GM23338 (cell line): Measurements from ENCODE around the gene TXNDC17. TPM values are rescaled to one million over a fixed set of nuclear protein-coding genes. Genes with fewer than 3 reads are reported as not detected.

Source experiments
- ATAC-seq: fragments of 200-7000 bp; cut with Tn5 transposase; 3 replicates; pipeline ENCODE4 v1.9.1; 2020
- DNase-seq: peaks from one replicate; pipeline ENCODE4 v3.0.0-alpha.2; 2015; ENCODE audit warnings: low spot score
- H2AFZ ChIP-seq: fragments of 200-600 bp; sonication (generic); 2 replicates; pipeline ENCODE4 v1.8.0; 2016; ENCODE audit warnings: antibody characterized with exemption, mild to moderate bottlenecking, moderate library complexity
- H3F3A ChIP-seq: fragments of 200-600 bp; sonication (generic); replicated peaks from 2 replicates; pipeline ENCODE4 v1.8.0; 2017; ENCODE audit warnings: antibody characterized with exemption, mixed run types, low read depth
- H3K27ac ChIP-seq: fragments of 200-600 bp; sonication (generic); 2 replicates; pipeline ENCODE4 v1.6.1; 2016; ENCODE audit warnings: low read depth
- H3K27me3 ChIP-seq: fragments of 200-600 bp; sonication (generic); 2 replicates; pipeline ENCODE4 v1.8.0; 2016; ENCODE audit warnings: mild to moderate bottlenecking, mixed run types, moderate library complexity; ENCODE audit not compliant: insufficient read depth
- H3K36me3 ChIP-seq: fragments of 200-600 bp; sonication (generic); 2 replicates; pipeline ENCODE4 v1.8.0; 2016; ENCODE audit warnings: mild to moderate bottlenecking; ENCODE audit not compliant: insufficient read depth
- H3K4me1 ChIP-seq: fragments of 200-600 bp; sonication (generic); 2 replicates; pipeline ENCODE4 v1.8.0; 2016; ENCODE audit warnings: mild to moderate bottlenecking, moderate library complexity; ENCODE audit not compliant: insufficient read depth
- H3K4me2 ChIP-seq: fragments of 200-600 bp; sonication (generic); 2 replicates; pipeline ENCODE4 v1.7.1; 2017; ENCODE audit warnings: mixed run types
- H3K4me3 ChIP-seq: fragments of 200-600 bp; sonication (generic); 2 replicates; pipeline ENCODE4 v1.6.1; 2016; ENCODE audit warnings: mixed run types
- H3K79me2 ChIP-seq: fragments of 200-600 bp; sonication (generic); replicated peaks from 2 replicates; pipeline ENCODE4 v1.8.0; 2017; ENCODE audit warnings: mild to moderate bottlenecking; ENCODE audit not compliant: insufficient read depth
- H3K9me2 ChIP-seq: fragments of 200-600 bp; sonication (generic); 2 replicates; pipeline ENCODE4 v1.8.0; 2017; ENCODE audit not compliant: insufficient read depth
- H4K20me1 ChIP-seq: fragments of 200-600 bp; sonication (generic); replicated peaks from 2 replicates; pipeline ENCODE4 v1.8.0; 2017; ENCODE audit warnings: mild to moderate bottlenecking; ENCODE audit not compliant: insufficient read depth
- H3K27ac Mint-ChIP-seq: 2 replicates; pipeline ENCODE4 v1.8.0; 2020; ENCODE audit warnings: inconsistent platforms, mild to moderate bottlenecking, moderate library complexity, mixed read lengths
- H3K27me3 Mint-ChIP-seq: 3 replicates; pipeline ENCODE4 v1.8.0; 2022; ENCODE audit warnings: low read depth, mild to moderate bottlenecking, moderate library complexity, mixed read lengths, inconsistent platforms; ENCODE audit not compliant: insufficient read depth, poor library complexity
- H3K36me3 Mint-ChIP-seq: 3 replicates; pipeline ENCODE4 v1.8.0; 2021; ENCODE audit warnings: low read depth, mild to moderate bottlenecking, inconsistent platforms, moderate library complexity, mixed read lengths
- H3K4me1 Mint-ChIP-seq: 3 replicates; pipeline ENCODE4 v1.8.0; 2020; ENCODE audit warnings: mild to moderate bottlenecking, inconsistent platforms, mixed read lengths
- H3K4me3 Mint-ChIP-seq: 3 replicates; pipeline ENCODE4 v1.8.0; 2021; ENCODE audit warnings: moderate library complexity, mild to moderate bottlenecking, inconsistent platforms, mixed read lengths
- H3K9me3 Mint-ChIP-seq: 3 replicates; pipeline ENCODE4 v1.8.0; 2020; ENCODE audit warnings: moderate library complexity, mild to moderate bottlenecking, inconsistent platforms, mixed read lengths
- CREB1 ChIP-seq: fragments of 250-450 bp; sonication (Bioruptor Pico); IDR thresholded peaks from 2 replicates; pipeline ENCODE4 v1.5.0; 2020; ENCODE audit warnings: low read depth, mild to moderate bottlenecking, moderate library complexity
- EZH2 ChIP-seq: fragments of 200-600 bp; sonication (generic); IDR thresholded peaks from one replicate; pipeline ENCODE4 v1.8.0; 2017; ENCODE audit warnings: antibody characterized with exemption, mild to moderate bottlenecking, low read depth; ENCODE audit not compliant: unreplicated experiment
- EZH2phosphoT487 ChIP-seq: fragments of 200-600 bp; sonication (generic); IDR thresholded peaks from one replicate; pipeline ENCODE4 v1.8.1; 2018; ENCODE audit warnings: antibody characterized with exemption; ENCODE audit not compliant: unreplicated experiment
- NANOG ChIP-seq: IDR thresholded peaks from 2 replicates; pipeline ENCODE4 v1.6.1; 2016; ENCODE audit warnings: antibody characterized with exemption, borderline replicate concordance
- STAT1 ChIP-seq: IDR thresholded peaks from one replicate; pipeline ENCODE4 v1.6.1; 2016; ENCODE audit warnings: antibody characterized with exemption; ENCODE audit not compliant: unreplicated experiment
- polyA plus RNA-seq: library from polyadenylated mRNA; unstranded; fragments of >200 nt; fragmentation: Nextera tagmentation; extraction: Ambion mirVana; gene quantifications from 2 replicates; pipeline ENCODE4 v1.2.1, GENCODE V29; 2016
- total RNA-seq: library from RNA; depleted of rRNA; stranded (reverse); fragments of >200 nt; shearing (Covaris generic); gene quantifications from 2 replicates; pipeline ENCODE4 v1.2.3, GENCODE V29; 2014
- TF ChIP-seq, protein P1 (sequence below): fragments of 250-450 bp; sonication (Bioruptor Pico); IDR thresholded peaks from 2 replicates; pipeline ENCODE4 v1.5.0; 2020; ENCODE audit warnings: mild to moderate bottlenecking, moderate library complexity
- TF ChIP-seq, protein P2 (sequence below), 2 experiments: fragments of 200-600 bp in 1 of 2; sonication (generic) in 1 of 2; conservative IDR thresholded peaks; 2 replicates each; pipeline versions ENCODE4 v1.5.1 to v1.6.1; 2016 to 2017; ENCODE audit warnings: antibody characterized with exemption in 2 of 2, low read depth in 2 of 2, mild to moderate bottlenecking in 2 of 2, moderate library complexity in 1 of 2
- TF ChIP-seq, protein P3 (sequence below): IDR thresholded peaks from 2 replicates; pipeline ENCODE4 v1.6.1; 2016; ENCODE audit warnings: antibody characterized with exemption

The TXNDC17 gene
- total and polyA plus RNA-seq, 2 experiments from 2014 or later, result 202 to 887 TPM

DNA sequence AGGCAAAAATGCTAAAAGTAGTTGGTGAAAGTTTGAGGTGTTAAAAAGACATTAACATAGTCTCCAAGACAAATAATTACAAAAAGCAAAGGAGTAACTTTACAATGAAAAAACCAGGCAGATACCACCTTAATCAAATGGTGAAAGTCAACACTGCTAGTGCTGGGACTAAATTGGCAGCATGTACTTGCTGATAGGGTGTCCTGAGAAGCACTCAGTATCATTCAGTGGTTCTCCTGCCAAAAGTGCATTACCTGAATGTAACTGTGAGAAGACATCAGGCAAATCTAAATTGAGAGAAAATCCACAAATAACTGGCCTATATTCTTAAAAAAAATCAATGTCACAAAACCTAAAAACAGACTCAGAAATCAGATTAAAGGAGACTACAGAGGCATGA is 8.3 kb upstream of the TXNDC17 start:
- Mint-ChIP-seq H3K4me1 (no peaks in the 10 kb centered on the region), H3K36me3 (peaks cover 48% of the 10 kb centered on the region), H3K27ac (no peak overlapping the region), H3K27me3 (peaks cover 5% of the 10 kb centered on the region), H3K9me3 (no peaks in the 10 kb centered on the region; the same call in 2 of the 3 replicates), H3K4me3 (no peak overlapping the region)
- H3K79me2 ChIP-seq, result no peaks in the 10 kb centered on the region
- ATAC-seq (no peak), DNase-seq (no peak)
- no peak overlapping the region for H3K27ac ChIP-seq
- no peak overlapping the region for H3K4me3 ChIP-seq
- H3K27me3 ChIP-seq, result no peaks in the 10 kb centered on the region
- H3K4me2 ChIP-seq, result no peak overlapping the region
- H3K36me3 ChIP-seq, result peaks cover 32% of the 10 kb centered on the region
- H3F3A ChIP-seq, result no peaks in the 10 kb centered on the region
- H3K9me2 ChIP-seq, result no peaks in the 10 kb centered on the region
- TF ChIP-seq EZH2phosphoT487 (no peak), STAT1 (no peak), EZH2 (no peak), CREB1 (CRISPR knock-in tag) (no peak), NANOG (no peak)
- TF ChIP-seq, protein P1, sequence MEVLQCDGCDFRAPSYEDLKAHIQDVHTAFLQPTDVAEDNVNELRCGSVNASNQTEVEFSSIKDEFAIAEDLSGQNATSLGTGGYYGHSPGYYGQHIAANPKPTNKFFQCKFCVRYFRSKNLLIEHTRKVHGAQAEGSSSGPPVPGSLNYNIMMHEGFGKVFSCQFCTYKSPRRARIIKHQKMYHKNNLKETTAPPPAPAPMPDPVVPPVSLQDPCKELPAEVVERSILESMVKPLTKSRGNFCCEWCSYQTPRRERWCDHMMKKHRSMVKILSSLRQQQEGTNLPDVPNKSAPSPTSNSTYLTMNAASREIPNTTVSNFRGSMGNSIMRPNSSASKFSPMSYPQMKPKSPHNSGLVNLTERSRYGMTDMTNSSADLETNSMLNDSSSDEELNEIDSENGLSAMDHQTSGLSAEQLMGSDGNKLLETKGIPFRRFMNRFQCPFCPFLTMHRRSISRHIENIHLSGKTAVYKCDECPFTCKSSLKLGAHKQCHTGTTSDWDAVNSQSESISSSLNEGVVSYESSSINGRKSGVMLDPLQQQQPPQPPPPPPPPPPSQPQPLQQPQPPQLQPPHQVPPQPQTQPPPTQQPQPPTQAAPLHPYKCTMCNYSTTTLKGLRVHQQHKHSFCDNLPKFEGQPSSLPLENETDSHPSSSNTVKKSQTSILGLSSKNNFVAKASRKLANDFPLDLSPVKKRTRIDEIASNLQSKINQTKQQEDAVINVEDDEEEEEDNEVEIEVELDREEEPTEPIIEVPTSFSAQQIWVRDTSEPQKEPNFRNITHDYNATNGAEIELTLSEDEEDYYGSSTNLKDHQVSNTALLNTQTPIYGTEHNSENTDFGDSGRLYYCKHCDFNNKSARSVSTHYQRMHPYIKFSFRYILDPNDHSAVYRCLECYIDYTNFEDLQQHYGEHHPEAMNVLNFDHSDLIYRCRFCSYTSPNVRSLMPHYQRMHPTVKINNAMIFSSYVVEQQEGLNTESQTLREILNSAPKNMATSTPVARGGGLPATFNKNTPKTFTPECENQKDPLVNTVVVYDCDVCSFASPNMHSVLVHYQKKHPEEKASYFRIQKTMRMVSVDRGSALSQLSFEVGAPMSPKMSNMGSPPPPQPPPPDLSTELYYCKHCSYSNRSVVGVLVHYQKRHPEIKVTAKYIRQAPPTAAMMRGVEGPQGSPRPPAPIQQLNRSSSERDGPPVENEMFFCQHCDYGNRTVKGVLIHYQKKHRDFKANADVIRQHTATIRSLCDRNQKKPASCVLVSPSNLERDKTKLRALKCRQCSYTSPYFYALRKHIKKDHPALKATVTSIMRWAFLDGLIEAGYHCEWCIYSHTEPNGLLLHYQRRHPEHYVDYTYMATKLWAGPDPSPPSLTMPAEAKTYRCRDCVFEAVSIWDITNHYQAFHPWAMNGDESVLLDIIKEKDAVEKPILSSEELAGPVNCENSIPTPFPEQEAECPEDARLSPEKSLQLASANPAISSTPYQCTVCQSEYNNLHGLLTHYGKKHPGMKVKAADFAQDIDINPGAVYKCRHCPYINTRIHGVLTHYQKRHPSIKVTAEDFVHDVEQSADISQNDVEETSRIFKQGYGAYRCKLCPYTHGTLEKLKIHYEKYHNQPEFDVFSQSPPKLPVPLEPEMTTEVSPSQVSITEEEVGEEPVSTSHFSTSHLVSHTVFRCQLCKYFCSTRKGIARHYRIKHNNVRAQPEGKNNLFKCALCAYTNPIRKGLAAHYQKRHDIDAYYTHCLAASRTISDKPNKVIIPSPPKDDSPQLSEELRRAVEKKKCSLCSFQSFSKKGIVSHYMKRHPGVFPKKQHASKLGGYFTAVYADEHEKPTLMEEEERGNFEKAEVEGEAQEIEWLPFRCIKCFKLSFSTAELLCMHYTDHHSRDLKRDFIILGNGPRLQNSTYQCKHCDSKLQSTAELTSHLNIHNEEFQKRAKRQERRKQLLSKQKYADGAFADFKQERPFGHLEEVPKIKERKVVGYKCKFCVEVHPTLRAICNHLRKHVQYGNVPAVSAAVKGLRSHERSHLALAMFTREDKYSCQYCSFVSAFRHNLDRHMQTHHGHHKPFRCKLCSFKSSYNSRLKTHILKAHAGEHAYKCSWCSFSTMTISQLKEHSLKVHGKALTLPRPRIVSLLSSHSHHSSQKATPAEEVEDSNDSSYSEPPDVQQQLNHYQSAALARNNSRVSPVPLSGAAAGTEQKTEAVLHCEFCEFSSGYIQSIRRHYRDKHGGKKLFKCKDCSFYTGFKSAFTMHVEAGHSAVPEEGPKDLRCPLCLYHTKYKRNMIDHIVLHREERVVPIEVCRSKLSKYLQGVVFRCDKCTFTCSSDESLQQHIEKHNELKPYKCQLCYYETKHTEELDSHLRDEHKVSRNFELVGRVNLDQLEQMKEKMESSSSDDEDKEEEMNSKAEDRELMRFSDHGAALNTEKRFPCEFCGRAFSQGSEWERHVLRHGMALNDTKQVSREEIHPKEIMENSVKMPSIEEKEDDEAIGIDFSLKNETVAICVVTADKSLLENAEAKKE, result no peak
- TF ChIP-seq, protein P2, sequence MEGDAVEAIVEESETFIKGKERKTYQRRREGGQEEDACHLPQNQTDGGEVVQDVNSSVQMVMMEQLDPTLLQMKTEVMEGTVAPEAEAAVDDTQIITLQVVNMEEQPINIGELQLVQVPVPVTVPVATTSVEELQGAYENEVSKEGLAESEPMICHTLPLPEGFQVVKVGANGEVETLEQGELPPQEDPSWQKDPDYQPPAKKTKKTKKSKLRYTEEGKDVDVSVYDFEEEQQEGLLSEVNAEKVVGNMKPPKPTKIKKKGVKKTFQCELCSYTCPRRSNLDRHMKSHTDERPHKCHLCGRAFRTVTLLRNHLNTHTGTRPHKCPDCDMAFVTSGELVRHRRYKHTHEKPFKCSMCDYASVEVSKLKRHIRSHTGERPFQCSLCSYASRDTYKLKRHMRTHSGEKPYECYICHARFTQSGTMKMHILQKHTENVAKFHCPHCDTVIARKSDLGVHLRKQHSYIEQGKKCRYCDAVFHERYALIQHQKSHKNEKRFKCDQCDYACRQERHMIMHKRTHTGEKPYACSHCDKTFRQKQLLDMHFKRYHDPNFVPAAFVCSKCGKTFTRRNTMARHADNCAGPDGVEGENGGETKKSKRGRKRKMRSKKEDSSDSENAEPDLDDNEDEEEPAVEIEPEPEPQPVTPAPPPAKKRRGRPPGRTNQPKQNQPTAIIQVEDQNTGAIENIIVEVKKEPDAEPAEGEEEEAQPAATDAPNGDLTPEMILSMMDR (conservative IDR thresholded peaks at IDR 0.05; ENCODE audit: low read depth in 2 of 2), result no peak
- TF ChIP-seq, protein P3, sequence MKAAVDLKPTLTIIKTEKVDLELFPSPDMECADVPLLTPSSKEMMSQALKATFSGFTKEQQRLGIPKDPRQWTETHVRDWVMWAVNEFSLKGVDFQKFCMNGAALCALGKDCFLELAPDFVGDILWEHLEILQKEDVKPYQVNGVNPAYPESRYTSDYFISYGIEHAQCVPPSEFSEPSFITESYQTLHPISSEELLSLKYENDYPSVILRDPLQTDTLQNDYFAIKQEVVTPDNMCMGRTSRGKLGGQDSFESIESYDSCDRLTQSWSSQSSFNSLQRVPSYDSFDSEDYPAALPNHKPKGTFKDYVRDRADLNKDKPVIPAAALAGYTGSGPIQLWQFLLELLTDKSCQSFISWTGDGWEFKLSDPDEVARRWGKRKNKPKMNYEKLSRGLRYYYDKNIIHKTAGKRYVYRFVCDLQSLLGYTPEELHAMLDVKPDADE, result no peak
- H3K4me1 ChIP-seq, result no peaks in the 10 kb centered on the region
- no peak overlapping the region for H2AFZ ChIP-seq
- peaks cover 14% of the 10 kb centered on the region for H4K20me1 ChIP-seq
